HCEC 1CT (cell line): ENCODE data around the gene DDX10.
"Not testable (repeated sequence)": the region's sequence is repeated elsewhere in the genome, so short reads cannot be mapped to it uniquely, and the experiment has no call there.

ENCODE experiments used
- DNase-seq: peaks from one replicate; pipeline ENCODE4 v3.0.0-alpha.2; 2017

The DDX10 gene

DNA sequence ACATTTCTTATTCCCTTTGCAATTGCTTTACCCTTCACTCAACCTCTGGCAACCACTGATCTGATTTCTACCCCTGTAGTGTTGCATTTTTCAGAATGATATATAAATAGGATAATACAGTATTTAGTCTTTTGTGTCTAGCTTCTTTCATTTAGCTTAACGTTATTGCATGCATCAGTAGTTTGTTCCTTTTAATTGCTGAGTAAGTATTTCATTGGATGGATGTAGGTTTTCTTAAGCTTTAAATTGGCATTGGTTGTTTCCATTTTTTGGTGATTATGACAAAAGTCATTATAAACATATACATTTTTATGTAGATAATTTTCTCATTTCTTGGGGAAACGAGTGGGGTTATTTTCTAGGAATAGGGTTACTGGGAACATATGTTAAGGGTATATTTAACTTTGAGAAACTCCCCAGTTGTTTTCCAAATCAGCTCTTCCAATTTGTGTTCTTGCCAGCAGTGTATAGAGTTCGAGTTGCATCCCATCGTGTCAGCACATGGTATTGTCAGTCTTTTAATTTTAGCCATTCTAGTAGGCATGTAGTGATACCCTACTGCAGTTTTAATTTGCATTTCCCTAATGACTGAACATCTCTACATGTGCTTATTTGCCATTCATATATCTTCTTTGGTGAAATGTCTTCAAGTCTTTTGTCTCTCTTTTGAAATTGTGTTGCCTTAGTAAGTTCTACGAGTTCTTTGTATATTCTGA, 60.3 kb downstream of the DDX10 start:
- no peak for DNase-seq

DNA sequence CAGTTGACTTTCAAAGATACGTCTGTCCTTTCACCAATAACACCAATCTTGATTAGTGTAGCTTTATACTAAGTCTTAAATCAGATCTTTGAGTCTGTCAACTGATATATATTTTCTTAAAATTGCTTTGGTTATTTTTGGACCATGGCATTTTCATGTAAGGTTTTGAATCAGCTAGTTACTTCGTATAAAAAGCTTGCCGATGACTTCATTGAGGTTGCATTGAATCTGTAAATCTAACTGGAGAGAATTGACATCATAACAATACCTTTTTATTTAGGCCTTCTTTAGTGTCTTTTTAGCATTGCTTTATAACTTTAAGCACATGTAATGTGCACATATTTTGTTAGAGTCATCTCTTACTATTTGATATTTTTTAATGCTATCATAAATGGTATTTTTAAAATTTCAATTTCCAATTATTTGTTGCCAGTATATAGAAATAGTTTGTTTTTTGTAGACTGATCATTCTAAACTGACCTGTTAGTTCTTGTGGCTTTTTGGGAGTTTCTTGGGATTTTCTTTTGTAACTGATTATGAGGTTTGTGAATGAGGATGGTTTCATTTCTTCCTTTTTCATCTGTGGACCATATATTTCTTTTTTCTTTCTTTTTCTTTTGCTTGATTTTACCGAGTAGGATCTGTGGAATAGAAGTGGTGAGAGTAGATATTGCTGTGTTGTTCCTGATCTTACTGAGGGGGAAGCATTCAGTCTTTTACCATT, 61.4 kb downstream of the DDX10 start:
- no peak for DNase-seq

DNA sequence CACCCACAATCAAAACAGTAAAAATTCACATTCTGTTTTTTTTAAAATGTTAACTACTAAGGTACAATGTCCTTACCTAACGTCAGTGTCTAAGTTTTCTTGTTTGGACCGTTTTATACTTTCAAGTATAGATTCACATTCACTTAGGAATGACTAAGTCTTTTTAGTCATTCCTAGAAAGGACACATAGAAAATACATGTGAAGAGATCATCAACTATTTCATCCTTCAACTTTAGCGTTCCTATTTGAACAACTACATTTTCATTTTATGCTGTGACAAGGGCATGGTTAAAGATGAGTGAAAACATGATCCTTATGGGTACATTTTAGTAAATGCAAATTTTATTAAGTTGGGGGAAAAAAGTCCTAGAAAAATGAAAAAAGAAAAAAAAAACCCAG, 62.8 kb downstream of the DDX10 start:
- DNase-seq: no peak

DNA sequence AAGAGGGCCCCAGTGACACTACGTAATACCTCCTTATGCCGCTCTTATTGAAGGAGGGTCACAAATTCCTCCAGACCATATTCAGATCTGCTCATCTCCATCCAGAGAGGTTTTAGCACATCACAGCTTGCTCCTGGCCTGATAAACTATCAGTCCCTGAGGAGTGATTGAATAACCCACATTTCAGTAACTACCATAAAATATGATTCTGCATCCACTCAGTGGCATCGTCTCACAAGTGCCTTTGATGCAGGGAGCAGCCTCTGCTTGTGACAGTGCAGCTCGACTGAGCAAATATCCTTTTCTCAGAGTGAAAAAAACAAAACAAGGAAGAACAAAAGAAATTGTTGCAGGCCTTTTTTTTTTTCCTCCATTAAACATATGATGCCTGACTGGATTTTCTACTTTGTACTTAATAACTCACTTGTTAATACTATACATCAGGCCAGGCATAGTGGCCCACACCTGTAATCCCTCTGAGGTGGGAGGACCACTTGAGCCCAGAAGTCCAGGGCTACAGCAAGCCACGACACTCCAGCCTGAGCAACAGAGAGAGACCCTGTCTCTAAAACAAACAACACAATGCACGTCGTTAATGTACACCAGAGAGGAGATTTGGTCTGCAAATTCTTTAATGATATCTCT, 64.5 kb downstream of the DDX10 start:
- no peak for DNase-seq

DNA sequence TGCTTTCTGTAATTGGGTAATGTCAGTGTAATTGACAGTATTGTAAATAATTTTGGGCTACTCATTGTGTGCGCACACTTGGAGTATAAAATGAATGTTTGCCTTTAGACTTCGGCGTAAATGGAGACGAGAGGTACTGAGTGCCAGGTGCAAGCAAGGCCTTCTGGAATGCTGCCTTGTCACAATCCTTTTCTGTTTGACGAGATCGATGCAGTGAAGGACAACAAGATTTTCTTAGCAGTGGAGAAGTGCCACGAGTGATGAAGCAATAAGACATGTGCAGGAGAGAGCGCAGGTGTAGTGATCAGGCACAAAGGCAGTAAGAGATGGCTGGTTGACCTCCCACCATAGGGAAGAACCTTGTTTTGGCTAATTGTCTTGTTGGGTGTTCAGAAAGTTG, 67.5 kb downstream of the DDX10 start:
- DNase-seq: no peak

DNA sequence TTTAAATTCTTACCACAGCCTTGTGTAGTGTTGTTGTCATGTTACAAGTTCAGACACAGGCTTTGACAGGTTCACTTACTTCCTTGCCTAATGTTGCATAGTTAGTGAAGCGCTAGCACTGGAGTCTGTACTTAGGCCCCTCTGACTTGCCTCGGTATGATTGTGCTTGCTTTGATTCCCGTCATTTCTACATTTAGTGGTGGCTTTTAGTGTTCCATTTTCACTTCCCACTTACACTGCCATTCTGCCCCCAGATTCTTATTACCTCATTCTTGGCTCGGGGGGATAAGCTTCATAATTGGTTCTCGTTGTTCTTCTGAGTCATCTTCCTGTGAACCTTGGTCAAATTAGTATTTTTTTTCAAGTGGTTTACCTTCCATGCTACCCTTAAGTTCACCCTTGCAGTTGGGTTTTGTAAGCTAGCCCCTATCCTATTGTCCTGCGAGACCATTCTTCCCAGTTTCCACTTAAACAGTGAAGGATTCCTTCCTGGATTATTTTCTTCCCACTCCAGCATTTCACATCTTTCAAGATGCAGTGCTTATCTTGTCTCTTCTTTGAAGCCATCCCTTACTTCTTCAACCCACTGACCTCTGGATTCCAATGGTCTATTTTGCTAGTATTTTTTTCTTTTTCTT, 68.7 kb downstream of the DDX10 start:
- DNase-seq: peak; percentile 39

DNA sequence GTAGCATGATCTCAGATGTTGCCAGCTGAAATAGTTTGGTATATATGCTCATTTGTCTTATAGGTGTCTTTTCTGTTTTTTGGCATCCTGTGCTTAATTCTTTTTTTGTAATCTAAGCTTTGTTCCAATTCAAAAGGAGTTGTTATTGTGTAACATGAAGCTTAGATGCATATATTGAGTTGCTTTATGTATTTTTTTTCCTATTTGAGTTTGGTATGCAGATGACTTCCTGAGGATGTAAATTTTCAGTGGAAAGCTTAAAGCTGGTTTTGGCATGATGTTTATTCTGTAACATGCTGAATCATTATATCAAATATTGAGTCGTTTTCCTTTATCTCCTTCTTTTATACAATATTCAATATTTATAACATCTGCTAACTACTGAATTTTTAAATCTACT, 69.4 kb downstream of the DDX10 start:
- DNase-seq: no peak

DNA sequence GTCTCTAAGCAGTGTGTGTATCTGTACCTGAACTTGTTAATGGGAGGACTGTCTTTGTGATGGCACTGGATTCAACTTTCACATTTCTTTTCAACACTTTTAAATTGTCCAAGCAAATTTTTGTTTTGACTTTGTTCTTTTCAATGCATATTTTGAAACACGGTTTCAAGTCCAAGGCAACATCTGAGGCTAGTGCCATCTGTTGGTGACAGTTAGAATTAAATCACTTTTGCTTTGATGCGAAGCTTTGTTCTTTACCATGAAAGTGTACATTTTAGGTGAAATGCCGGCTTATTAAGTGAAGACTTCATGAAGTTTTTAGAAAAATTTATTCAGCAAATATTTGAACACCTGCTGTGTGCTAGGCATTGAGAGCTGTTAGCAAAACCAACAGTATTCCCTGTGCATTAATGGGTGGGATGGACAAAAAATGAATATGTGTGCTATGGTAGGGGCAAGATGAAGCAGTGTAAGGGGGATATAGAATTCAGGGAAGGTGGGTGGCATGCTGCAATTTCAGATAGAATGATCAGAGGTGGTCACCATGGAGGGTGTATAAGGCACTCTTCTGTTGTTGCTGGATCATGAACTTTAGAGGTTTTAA, 70.2 kb downstream of the DDX10 start:
- DNase-seq: no peak

DNA sequence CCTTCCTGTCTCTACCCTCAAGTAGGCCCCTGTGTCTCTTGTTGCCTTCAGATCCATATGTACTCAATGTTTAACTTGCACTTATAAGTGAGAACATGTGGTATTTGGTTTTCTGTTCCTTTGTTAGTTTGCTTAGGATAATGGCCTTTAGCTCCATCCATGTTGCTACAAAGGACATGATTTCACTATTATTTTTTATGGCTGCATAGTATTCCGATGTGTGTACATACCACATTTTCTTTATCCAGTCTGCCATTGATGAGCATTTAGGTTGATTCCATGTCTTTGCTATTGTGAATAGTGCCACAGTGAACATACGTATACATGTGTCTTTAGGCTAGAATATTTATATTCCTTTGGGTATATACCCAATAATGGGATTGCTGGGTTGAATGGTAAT, 75.3 kb downstream of the DDX10 start:
- not testable (repeated sequence) for DNase-seq

DNA sequence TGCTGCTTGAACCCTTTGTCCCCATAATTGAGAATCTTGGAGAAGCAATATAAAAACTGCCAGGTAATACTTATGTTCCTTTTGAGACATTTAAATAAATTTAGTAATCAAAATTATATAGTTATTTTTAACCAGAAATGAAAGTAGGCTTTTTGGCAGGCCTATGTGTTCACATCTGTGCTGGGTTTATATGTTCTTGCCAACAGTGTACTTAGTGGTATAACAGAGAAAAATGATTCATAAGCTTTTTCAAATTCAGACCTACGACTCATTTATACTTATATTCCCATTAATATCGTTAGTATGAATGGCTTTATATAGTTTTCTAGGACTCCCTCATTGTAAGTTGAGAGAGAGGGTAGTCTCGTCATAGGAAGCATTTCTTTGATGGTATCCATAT, 79.0 kb downstream of the DDX10 start:
- peak; percentile 20 for DNase-seq

DNA sequence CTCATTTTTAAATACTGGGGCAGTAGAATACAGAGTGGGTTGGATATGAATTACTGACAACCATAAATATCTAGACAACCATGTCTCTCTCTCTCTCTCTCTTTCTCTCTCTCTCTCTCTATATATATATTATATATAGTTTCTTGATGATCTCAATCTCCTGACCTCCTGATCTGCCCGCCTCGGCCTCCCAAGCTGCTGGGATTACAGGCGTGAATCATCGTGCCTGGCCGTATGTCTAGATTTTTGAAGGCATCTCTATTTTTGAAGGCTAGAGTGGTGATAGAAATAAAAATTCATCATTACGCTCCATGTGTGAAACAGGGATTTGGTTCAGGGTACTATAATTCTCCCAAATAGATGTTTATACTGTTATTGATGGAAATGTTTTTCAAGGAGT, 84.1 kb downstream of the DDX10 start:
- DNase-seq: no peak

DNA sequence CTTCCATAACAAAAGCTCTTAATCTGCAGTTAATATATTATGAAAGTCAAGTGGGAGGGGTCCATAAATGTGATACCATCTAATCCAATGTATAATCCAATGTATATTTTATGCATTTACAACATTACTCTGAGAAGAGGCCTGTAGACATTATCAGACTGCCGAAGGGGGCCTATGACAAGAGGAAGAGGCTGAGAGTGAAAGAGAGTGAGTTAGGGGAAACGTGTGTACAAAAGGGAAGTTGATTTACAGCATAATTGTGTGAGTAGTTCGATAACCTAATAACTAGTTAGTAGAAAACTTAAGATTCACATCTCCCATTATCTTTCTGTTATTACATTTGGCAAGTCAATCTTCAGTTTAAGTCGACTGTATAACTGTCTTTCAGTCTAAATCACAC, 86.6 kb downstream of the DDX10 start:
- no peak for DNase-seq

DNA sequence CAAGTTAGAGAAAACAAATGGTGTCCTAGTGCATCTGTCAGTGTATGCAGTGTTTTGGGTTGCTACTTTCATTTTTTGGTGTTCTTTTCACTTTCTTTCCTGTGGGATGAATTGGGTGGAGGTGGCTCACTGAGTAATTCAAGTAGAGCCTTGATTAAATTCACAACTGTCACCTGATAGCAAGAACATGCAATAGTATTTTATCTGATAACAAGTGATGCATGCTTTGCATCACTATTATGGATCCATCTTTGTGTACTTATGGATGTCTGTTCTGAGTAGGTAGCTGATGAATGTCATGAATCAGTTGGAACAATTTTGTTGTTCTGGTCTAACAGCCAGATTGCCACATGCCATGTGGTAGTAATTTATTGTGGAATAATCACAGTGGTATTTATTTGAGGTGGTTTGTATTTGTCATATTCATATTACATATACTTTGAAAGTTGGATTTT, 87.5 kb downstream of the DDX10 start:
- peak; percentile 8 for DNase-seq

DNA sequence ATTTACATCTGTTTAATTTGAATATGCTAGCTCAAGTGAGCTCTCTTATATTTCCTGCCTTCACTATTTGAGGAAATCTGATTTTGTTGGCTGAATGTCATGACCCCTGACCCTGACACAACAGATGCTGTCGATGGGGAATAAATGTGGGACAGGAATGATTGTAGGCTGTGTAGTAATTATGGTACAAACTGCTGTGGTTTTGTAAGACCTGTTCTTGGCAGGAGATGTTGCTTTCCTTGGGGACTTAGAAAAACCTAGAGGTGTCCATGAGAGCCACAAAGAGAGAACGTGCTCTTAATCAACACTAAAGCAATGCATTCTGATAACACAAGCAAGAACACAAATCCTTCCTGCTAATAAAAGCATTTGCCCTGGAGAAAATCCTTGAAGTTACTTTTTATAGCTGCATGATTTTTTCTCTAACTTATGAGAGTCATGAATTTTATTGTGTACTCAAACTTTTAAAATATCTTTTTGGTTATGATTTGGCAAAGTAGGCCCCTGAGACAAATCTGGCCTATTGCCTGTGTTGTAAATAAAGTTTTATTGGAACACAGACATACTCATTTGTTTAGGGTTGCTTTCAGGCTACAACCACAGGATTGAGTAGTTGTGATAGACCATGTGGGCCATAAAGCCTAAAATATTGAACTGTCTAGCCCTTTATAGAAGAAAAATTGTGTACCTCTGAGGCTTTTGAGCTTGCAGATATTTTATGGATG, 90.2 kb downstream of the DDX10 start:
- peak; percentile 10 for DNase-seq

DNA sequence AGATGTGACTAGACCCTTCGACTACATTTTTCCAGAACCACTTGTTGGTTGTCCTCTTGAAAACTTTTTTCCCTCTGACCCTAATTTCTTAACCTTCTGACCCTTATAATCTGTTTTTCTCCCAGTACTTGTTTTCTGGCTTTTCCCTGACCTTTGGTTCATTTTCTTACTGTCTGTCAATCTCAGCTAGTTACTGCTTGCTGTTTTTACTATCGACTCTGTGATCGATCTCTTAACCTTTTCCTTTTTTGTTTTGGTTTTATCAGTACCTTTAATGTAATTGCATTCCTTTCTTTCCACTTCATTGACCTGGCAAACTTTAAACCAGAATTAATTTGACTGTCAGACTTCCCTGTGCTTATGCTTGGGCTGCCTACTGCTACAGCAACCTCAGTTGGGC, 92.8 kb downstream of the DDX10 start:
- DNase-seq: no peak

DNA sequence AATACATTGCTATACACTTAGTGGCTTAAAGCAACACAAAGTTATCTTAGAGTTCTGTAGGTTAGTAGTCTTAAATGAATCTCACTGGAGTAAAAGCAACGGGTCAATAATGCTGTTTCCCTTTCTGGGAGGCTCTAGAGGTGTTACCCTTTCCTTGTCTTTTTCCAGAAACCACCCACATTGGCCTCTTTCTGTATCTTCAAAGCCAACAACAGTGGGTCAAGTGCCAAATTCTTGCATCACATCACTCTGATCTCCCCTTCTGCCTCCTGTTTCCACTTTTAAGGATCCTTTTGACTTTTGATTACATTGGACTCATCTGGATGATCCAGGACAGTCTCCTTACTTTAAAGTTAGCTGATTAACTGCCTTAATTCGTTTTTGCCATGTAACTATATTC, 93.6 kb downstream of the DDX10 start:
- DNase-seq: no peak

DNA sequence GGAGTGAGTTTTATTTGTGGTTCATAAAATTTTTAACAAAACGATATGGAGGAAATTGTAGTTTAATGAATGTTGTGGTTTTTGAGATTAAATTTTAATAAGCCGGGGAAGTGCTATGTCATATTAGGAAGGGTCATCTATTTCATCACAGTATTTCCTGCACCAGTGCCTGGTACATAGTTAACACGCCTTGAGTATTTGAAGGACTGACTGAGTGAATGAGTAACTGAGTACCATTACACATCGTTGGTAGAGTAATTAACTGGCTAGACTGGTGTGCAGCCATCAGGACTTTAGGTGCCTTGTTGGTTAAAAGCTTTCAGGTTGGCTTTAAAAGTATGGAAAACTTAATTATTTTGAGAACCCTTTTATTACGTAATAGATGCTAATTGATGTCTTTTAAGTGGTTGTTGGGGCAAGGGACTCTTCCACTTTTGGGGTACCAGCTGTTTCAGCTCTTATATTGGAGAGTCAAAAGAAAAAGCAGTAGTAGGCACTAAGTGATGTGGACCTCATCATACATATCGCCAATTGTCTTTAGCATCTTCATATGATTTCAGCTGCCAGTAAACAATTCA, 101.8 kb downstream of the DDX10 start:
- no peak for DNase-seq

DNA sequence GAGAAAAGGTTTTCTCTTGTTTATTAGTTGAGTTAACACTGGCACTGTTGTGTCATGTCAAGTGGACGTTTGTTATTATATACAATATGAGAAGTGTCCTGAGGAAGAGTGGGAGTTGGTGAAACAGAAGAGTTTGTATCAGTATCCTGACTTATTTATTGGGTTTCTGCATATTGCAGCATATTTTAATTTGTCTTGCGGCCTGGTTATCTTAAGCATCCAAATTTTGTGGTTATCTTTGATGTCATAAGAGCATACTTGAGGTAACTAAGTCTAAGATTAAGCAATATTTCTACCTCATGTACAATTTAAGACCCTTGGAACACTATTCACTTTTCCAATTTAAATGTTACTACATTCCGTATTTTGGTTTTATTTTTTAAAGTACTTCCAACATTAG, 103.5 kb downstream of the DDX10 start:
- DNase-seq: no peak

DNA sequence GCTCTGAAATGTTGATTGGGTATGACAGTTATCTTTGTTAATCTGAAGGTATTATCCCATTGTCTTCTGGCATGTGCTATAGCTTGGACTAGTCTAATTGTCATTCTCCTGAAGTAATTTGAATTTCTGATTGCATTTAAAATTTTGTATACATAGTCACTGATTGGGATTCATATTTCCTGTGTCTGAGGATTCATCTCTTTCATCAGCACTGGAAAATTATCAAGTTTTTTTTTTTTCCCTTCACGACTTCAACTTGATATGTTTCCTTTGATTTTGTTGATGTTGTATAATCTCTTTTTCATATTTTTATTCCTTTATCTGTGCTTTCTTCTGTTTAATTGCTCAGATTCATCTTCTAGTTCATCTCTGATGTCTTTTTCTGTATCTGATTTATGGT, 104.1 kb downstream of the DDX10 start:
- no peak for DNase-seq

DNA sequence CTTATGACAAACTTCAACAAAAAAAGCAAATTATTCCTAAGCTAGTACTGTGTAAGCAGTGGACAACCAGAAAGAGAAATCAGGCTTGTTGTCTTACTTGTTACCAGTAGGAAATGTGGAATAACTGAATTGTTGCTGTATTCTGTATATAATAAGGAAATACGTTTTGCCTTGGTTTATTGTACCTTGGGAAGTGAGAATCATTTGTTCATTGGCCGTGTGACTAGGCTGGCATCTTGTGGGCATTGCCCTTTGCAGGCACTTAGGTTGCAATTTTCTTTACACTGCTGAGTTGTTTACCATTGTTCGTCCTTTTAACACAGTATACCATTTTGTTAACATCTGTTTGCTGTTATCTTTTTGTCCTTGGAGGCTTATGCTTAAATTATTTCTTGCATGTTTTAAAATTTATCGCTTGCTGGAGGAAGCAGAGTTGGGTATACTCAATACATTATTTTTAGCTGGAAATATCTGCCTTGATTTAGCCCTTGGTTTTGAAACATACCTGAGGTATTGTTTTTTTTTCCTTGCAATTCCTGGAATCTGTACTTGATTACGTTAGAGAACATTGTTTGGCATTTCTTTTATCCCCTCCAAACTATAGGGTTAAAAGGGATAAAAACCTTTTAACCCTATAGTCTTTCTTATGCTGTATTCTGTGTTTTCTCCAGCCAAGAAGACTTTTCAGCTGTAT, 109.3 kb downstream of the DDX10 start:
- DNase-seq: no peak

DNA sequence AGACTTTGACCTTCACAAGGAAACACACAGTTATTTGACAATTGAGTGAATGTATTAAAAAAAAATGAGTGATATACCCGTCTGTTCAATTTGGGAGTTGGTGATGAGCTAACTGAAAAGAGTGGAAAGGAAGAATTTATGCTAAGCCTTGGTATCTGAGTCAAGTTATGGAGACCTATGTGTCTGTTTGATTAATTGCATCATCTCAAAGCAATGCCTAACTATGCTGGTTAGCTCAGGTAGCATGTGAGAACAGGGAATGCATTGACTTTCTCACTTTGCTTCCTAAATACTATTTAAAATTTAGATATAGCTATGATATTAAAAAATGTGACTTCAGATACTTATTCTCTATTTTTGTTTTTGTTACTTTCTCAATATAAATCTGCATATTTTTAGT, 110.5 kb downstream of the DDX10 start:
- DNase-seq: no peak

DNA sequence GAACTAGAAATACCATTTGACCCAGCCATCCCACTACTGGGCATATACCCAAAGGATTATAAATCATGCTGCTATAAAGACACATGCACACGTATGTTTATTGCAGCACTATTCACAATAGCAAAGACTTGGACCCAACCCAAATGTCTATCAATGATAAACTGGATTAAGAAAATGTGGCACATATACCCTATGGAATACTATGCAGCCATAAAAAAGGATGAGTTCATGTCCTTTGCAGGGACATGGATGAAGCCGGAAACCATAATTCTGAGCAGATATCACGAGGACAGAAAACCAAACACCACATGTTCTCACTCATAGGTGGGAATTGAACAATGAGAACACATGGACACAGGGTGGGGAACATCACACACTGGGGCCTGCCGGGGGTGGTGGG, 114.3 kb downstream of the DDX10 start:
- not testable (repeated sequence) for DNase-seq
